Endothelial cell of umbilical vein (primary cell): ENCODE measurements around the gene HNRNPA1L2. TPM values are rescaled to one million over a fixed set of nuclear protein-coding genes. Genes with fewer than 3 reads are reported as not detected.

Experiments used
- BruUV-seq: library from RNA; stranded (reverse); fragments of 400-500 nt; replicated peaks from 2 replicates; lab custom pipeline; 2021; lab: Mats Ljungman, UMichigan
- CTCF ChIA-PET: fragments of 300-600, 350-600 bp; sonication (Branson Sonifier 250); formaldehyde crosslinking; loops from one replicate; lab custom pipeline; 2021; ENCODE audit warnings: antibody characterized with exemption, inconsistent platforms; lab: Charles Lee
- POLR2A ChIA-PET: fragments of 300-600, 350-600 bp; sonication (Branson Sonifier 250); formaldehyde crosslinking; loops from one replicate; lab custom pipeline; 2021; ENCODE audit warnings: antibody characterized with exemption, inconsistent platforms; lab: Charles Lee
- DNase-seq: peaks from one replicate; pipeline ENCODE4 v3.0.0-alpha.2; 2011; ENCODE audit warnings: low read depth, low spot score
- FAIRE-seq: peaks from 2 replicates; lab custom pipeline; 2011; peaks lifted over from hg19 to GRCh38; lab: Jason Lieb, UNC
- H2AFZ ChIP-seq: 2 replicates; pipeline ENCODE4 v1.6.0; 2012; ENCODE audit warnings: low read depth, low read length, control low read depth, inconsistent platforms
- H3K27ac ChIP-seq: 2 replicates; pipeline ENCODE4 v1.5.1; 2011; ENCODE audit warnings: low read depth, mild to moderate bottlenecking, control low read depth, low read length, moderate library complexity; ENCODE audit not compliant: insufficient read depth
- H3K27me3 ChIP-seq, 2 experiments: 2 replicates each; pipeline versions ENCODE4 v1.6.0 to v1.6.1; 2011; ENCODE audit warnings: low read length in 2 of 2, mixed read lengths in 1 of 2; ENCODE audit not compliant: control insufficient read depth in 2 of 2, insufficient read depth in 2 of 2
- H3K36me3 ChIP-seq, 2 experiments: 2 replicates in 1 of 2; 3 replicates in 1 of 2; pipeline ENCODE4 v1.5.1; 2011; ENCODE audit warnings: low read length in 2 of 2, mild to moderate bottlenecking in 1 of 2, moderate library complexity in 1 of 2; ENCODE audit not compliant: control insufficient read depth in 2 of 2, insufficient read depth in 2 of 2; ENCODE audit errors: extremely low read depth in 1 of 2
- H3K4me1 ChIP-seq: 3 replicates; pipeline ENCODE4 v1.5.1; 2011; ENCODE audit warnings: mild to moderate bottlenecking, low read length; ENCODE audit not compliant: control insufficient read depth, insufficient read depth; ENCODE audit errors: extremely low read depth
- H3K4me2 ChIP-seq: 2 replicates; pipeline ENCODE4 v1.6.1; 2011; ENCODE audit warnings: low read length, control low read depth, mixed read lengths; ENCODE audit not compliant: insufficient read depth
- H3K4me3 ChIP-seq, 3 experiments: fragments of 200-600 bp in 1 of 3; sonication (generic), shearing (Covaris generic) in 1 of 3; replicated peaks in 1 of 3; 2 replicates each; pipeline ENCODE4 v1.5.1; 2011 to 2016; ENCODE audit warnings: control low read depth in 3 of 3, low read length in 3 of 3, mild to moderate bottlenecking in 2 of 3, inconsistent platforms in 1 of 3, low read depth in 1 of 3, moderate library complexity in 1 of 3; ENCODE audit not compliant: insufficient read depth in 1 of 3
- H3K79me2 ChIP-seq: 2 replicates; pipeline ENCODE4 v1.6.0; 2012; ENCODE audit warnings: low read length, inconsistent platforms; ENCODE audit not compliant: control insufficient read depth, insufficient read depth
- H3K9ac ChIP-seq: replicated peaks from 2 replicates; pipeline ENCODE3; 2011; ENCODE audit warnings: low read length, control low read depth; ENCODE audit not compliant: insufficient read depth; ENCODE audit errors: extremely low read depth
- H3K9me1 ChIP-seq: replicated peaks from 3 replicates; pipeline ENCODE4 v1.6.0; 2011; ENCODE audit warnings: mild to moderate bottlenecking, low read length; ENCODE audit not compliant: control insufficient read depth, insufficient read depth; ENCODE audit errors: extremely low read depth
- H3K9me3 ChIP-seq: replicated peaks from 2 replicates; pipeline ENCODE4 v1.5.1; 2012; ENCODE audit warnings: low read length, inconsistent platforms; ENCODE audit not compliant: control insufficient read depth, insufficient read depth
- H4K20me1 ChIP-seq: replicated peaks from 2 replicates; pipeline ENCODE3; 2011; ENCODE audit warnings: mild to moderate bottlenecking, low read length; ENCODE audit not compliant: control insufficient read depth, insufficient read depth; ENCODE audit errors: extremely low read depth
- EZH2 ChIP-seq: IDR thresholded peaks from 2 replicates; pipeline ENCODE4 v1.6.1; 2012; ENCODE audit warnings: borderline replicate concordance, low read depth, mild to moderate bottlenecking, moderate library complexity, low read length, inconsistent platforms; ENCODE audit not compliant: severe bottlenecking
- FOS ChIP-seq: IDR thresholded peaks from 2 replicates; pipeline ENCODE4 v1.6.1; 2011; ENCODE audit warnings: mild to moderate bottlenecking, low read length, moderate library complexity, borderline replicate concordance; ENCODE audit not compliant: insufficient read depth
- GATA2 ChIP-seq: IDR thresholded peaks from 2 replicates; pipeline ENCODE4 v1.7.0; 2011; ENCODE audit warnings: low read depth, mild to moderate bottlenecking, moderate library complexity, mixed read lengths, low read length; ENCODE audit not compliant: insufficient read length, insufficient read depth
- JUN ChIP-seq: IDR thresholded peaks from 2 replicates; pipeline ENCODE4 v1.6.1; 2011; ENCODE audit warnings: borderline replicate concordance, low read depth; ENCODE audit not compliant: insufficient read length, insufficient read depth
- MYC ChIP-seq: IDR thresholded peaks from one replicate; pipeline ENCODE4 v1.6.1; 2011; ENCODE audit warnings: mild to moderate bottlenecking, low read depth, low read length
- POLR2A ChIP-seq: IDR thresholded peaks from 2 replicates; pipeline ENCODE4 v1.6.1; 2012; ENCODE audit warnings: low read depth, mild to moderate bottlenecking, control low read depth, low read length
- POLR2AphosphoS5 ChIP-seq: IDR thresholded peaks from 2 replicates; pipeline ENCODE4 v1.6.1; 2012; ENCODE audit warnings: low read depth, mild to moderate bottlenecking, control low read depth, low read length, moderate library complexity; ENCODE audit not compliant: insufficient read depth
- dilution Hi-C: fragments of 300-500 bp; cut with MboI; formaldehyde crosslinking; loops from one replicate; pipeline ENCODE4 v1.15.0; 2019; ENCODE audit warnings: low sequenced_read_pairs; ENCODE audit not compliant: extremely low pct_ligation_motif_present
- intact Hi-C: fragments of 100-400 bp; cut with micrococcal nuclease; formaldehyde crosslinking; loops from one replicate; pipeline ENCODE4 v1.10.0; 2022
- polyA plus RNA-seq, 4 experiments: library from polyadenylated mRNA; depleted of rRNA in 3 of 4; stranded (reverse) in 3 of 4; unstranded in 1 of 4; fragments of >200 nt; gene quantifications; 2 replicates each; pipeline versions ENCODE4 v1.2.1 to v1.2.3, GENCODE V29; 2011 to 2012; ENCODE audit warnings: missing spikeins in 1 of 4
- total RNA-seq: library from RNA; stranded (reverse); gene quantifications from 2 replicates; pipeline ENCODE4 v1.2.3, GENCODE V29; 2021
- TF ChIP-seq, protein P1 (sequence below), 2 donors: IDR thresholded peaks; 1 replicate in 1 of 2; 2 replicates in 1 of 2; pipeline ENCODE4 v1.5.1; 2011; ENCODE audit warnings: low read length in 2 of 2, mild to moderate bottlenecking in 2 of 2, moderate library complexity in 2 of 2, control low read depth in 1 of 2, inconsistent platforms in 1 of 2, low read depth in 1 of 2; ENCODE audit not compliant: insufficient read depth in 1 of 2; ENCODE audit errors: extremely low read depth in 1 of 2
- TF ChIP-seq, protein P2 (sequence below): IDR thresholded peaks from 2 replicates; pipeline ENCODE4 v1.6.1; 2011; ENCODE audit not compliant: insufficient read depth, insufficient read length

The HNRNPA1L2 gene
- total and polyA plus RNA-seq, 2 donors (not counting 3 experiments of a cell fraction or from before 2014, with no cell fraction given) = 5.4 to 11.7 TPM

DNA sequence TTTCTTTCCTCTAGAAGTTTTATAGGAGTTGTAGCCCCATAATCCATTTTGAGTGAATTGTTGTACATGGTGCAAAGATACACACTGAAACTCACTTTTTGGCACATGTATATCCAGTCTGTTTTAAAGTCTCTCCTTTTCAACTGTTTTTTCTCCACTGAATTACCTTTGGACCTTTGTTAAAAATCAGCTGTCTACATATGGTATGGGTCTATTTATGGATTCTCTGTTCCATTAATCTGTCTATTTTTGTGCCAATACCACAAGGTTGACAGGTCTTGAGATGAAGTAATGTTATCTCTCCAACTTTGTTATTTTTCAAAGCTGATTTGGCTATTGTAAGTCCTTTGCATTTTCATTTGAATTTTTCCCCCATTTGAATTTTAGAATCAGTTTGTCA lies 4.7 kb downstream of the HNRNPA1L2 start:
- no peak overlapping the region for H3K9ac ChIP-seq
- TF ChIP-seq, protein P1, sequence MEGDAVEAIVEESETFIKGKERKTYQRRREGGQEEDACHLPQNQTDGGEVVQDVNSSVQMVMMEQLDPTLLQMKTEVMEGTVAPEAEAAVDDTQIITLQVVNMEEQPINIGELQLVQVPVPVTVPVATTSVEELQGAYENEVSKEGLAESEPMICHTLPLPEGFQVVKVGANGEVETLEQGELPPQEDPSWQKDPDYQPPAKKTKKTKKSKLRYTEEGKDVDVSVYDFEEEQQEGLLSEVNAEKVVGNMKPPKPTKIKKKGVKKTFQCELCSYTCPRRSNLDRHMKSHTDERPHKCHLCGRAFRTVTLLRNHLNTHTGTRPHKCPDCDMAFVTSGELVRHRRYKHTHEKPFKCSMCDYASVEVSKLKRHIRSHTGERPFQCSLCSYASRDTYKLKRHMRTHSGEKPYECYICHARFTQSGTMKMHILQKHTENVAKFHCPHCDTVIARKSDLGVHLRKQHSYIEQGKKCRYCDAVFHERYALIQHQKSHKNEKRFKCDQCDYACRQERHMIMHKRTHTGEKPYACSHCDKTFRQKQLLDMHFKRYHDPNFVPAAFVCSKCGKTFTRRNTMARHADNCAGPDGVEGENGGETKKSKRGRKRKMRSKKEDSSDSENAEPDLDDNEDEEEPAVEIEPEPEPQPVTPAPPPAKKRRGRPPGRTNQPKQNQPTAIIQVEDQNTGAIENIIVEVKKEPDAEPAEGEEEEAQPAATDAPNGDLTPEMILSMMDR (IDR thresholded peaks at IDR 0.05; ENCODE audit: extremely low read depth in 1 of 2, insufficient read depth in 1 of 2, low read depth in 1 of 2, low read length in 2 of 2) = no peak
- TF ChIP-seq POLR2A (no peak), MYC (no peak), JUN (no peak), EZH2 (no peak), POLR2AphosphoS5 (no peak), GATA2 (no peak), FOS (no peak)
- TF ChIP-seq, protein P2, sequence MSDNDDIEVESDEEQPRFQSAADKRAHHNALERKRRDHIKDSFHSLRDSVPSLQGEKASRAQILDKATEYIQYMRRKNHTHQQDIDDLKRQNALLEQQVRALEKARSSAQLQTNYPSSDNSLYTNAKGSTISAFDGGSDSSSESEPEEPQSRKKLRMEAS = no peak
- H3K9me1 ChIP-seq = no peaks in the 10 kb centered on the region
- intact Hi-C loops = no loop called here
- peaks cover 8% of the 10 kb centered on the region for H3K4me1 ChIP-seq
- H3K79me2 ChIP-seq = peaks cover 23% of the 10 kb centered on the region
- H3K9me3 ChIP-seq = no peaks in the 10 kb centered on the region
- H3K27me3 ChIP-seq = no peaks in the 10 kb centered on the region
- H3K4me2 ChIP-seq = no peak overlapping the region
- H4K20me1 ChIP-seq = no peaks in the 10 kb centered on the region
- ChIA-PET CTCF (interaction anchor here (1.2 kb wide), 2 partner anchors 8 to 25 kb away, joined by 3 read pairs; no protein-coding TSS in a partner anchor), POLR2A (no interaction called here)
- H3K36me3 ChIP-seq = peaks cover 4 to 6% of the 10 kb centered on the region in 2 experiments
- BruUV-seq = no TSS peak
- H3K27ac ChIP-seq = no peak overlapping the region
- dilution Hi-C loops = no loop called here
- DNase-seq = no peak
- no peak overlapping the region for H3K4me3 ChIP-seq
- no peak overlapping the region for H2AFZ ChIP-seq
- no peak for FAIRE-seq
